Activated gamma-delta T cell treated with Interleukin-2 at 50 U/mL for 16 hours (primary cell): ENCODE data around the gene NMRK2.
A peak's percentile ranks its signal among the peaks of the same experiment; 100 is the strongest.
"Not testable (repeated sequence)": the region's sequence is repeated elsewhere in the genome, so short reads cannot be mapped to it uniquely, and the experiment has no call there.

Experiments
- DNase-seq: peaks from one replicate; pipeline ENCODE4 v3.0.0-alpha.2; 2020

The NMRK2 gene, protein sequence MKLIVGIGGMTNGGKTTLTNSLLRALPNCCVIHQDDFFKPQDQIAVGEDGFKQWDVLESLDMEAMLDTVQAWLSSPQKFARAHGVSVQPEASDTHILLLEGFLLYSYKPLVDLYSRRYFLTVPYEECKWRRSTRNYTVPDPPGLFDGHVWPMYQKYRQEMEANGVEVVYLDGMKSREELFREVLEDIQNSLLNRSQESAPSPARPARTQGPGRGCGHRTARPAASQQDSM

GRCh38 chr19:3932931-3933810 lies at the start of gene NMRK2:
TSS of gene NMRK2 (plus strand) at chr19:3933069. CDS start at chr19:3933672, 603 bp downstream.
- DNase-seq, result no peak

- DNase-seq, result no peak
Measured at GRCh38 chr19:3890591-3890990, 42.3 kb upstream of the NMRK2 start.

GRCh38 chr19:3893509-3894179 lies 39.2 kb upstream of the NMRK2 start:
- no peak for DNase-seq

DNA sequence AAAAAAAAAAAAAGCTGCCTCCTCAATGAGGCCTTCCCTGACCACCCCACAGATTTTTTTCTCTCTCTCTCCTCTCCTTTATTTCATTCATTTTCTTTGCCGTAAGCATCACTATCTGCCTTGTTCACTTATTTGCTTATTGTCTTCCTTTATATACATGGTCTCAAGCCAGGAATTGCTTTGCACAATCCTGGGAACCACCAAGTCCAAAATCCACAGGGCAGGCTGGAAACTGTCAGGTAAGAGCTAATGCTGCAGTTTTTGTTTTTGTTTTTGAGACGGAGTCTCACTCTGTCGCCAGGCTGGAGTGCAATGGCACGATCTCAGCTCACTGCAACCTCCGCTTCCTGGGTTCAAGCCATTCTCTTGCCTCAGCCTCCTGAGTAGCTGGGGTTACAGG lies 37.9 kb upstream of the NMRK2 start:
- DNase-seq, result not testable (repeated sequence)

DNA sequence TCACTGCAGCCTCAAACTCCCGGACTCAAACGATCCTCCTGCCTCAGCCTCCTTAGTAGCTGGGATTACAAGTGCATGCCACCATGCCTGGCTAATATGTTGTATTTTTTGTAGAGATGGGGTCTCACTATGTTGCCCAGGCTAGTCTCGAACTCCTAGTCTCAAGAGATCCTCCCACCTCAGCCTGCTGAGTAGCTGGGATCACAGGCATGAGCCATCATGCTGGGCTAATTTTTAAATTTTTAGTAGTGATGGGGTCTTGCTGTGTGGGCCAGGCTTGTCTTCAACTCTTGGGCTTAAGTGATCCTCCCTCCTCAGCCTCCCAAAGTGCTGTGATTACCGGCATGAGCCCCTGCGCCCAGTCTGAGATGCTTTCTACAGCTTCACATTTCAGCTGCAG lies 37.1 kb upstream of the NMRK2 start:
- DNase-seq, result no peak

GRCh38 chr19:3897936-3898335 lies 34.9 kb upstream of the NMRK2 start:
- DNase-seq, result peak; percentile 28

DNA sequence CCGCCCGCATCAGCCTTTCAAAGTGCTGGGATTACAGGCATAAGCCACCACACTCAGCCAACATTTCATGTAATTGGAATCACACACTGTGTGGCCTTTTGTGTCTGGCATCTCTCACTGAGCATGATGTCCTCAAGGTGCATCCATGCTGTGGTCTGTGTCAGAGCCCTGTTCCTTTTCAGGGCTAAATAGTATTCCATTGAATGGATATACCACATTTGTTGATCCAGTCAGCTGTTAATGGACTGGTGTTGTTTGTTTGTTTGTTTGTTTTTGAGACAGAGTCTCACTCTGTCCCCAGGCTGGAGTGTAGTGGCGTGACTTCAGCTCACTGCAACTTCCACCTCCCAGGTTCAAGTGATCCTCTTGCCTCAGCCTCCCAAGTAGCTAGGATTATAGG lies 34.4 kb upstream of the NMRK2 start:
- no peak for DNase-seq

- DNase-seq, result no peak
Measured at GRCh38 chr19:3899531-3900294, 33.2 kb upstream of the NMRK2 start.

- DNase-seq, result no peak
Measured at GRCh38 chr19:3902317-3902973, 30.4 kb upstream of the NMRK2 start.

DNA sequence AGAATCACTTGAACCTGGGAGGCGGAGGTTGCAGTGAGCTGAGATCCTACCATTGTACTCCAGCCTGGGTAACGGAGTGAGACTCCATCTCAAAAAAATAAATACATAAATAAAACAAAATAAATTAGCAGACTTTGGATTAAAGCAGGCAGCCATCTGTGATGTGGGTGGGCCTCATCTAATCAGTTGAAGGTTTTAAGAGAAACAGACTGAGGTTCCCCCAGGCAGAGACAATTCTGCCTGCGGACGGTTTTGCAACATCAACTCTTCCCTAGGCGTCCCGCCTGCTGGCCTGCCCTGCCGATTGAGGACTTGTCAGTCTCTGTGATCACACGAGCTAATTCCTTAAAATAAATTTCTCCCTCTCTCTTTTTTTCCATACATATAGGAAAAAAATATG lies 28.6 kb upstream of the NMRK2 start:
- DNase-seq, result no peak

DNA sequence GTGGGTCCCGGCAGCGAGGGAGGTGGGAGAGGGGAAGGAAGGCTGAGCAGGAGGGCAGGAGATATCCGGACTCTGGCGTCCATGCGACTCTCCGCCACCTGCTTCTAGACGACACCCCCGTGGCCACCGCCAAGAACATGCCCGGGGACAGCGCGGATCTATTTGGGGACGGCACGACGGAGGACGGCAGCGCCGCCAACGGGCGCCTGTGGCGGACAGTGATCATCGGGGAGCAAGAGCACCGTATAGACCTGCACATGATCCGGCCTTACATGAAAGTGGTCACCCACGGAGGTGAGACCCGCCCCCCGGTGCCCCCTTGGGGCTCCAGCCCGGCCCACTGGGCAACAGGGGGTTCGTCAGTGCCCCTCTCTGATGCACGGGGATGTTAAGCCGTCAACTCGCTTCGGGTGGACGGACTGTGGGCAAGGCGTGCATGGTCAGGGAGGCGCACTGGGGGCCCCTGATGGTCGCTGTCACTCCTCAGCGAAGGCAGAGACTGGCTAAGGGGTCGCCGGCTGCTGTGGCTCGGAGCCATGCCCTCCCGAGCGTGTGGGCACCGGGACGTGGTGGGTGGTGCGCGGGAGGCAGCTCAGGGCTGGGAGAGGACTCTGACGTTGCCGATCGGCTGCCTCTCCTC lies 25.1 kb upstream of the NMRK2 start:
- no peak for DNase-seq

DNA sequence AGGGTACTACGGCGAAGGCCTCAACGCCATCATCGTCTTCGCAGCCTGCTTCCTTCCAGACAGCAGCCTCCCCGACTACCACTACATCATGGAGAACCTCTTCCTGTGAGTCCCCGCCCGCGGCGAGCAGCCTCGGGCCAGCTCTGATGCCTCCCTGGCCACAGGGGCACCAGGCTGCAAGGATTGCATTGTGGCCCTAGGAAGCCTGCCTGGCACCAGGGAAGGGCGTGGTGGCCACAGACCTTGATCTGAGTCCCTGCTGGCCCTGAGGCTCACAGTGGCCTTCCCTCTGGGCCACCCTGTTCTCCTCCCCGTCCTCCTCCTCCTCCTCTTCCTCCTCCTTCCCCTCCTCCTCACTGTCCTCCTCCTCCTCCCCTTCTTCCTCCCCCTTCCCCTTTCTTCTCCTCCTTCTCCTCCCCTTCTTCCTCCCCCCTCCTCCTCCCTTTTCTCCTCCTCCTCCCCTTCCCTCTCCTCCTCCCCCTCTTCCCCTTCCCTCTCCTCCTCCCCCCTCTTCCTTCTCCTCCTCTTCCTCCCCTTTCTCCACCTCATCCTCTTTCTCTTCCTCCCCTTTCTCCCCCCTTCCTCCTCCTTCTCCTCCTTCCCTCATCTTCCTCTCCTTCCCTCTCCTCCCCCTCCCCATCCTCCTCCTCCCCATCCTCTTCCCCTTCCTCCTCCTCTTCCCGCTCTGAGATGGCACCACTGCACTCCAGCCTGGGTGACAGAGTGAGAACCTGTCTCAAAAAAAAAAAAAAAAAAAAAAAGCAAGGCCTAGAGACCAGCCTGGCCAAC lies 24.4 kb upstream of the NMRK2 start:
- DNase-seq, result no peak

GRCh38 chr19:3910105-3910504 lies 22.8 kb upstream of the NMRK2 start:
- DNase-seq, result no peak

- no peak for DNase-seq
Measured at GRCh38 chr19:3914199-3914598, 18.7 kb upstream of the NMRK2 start.

DNA sequence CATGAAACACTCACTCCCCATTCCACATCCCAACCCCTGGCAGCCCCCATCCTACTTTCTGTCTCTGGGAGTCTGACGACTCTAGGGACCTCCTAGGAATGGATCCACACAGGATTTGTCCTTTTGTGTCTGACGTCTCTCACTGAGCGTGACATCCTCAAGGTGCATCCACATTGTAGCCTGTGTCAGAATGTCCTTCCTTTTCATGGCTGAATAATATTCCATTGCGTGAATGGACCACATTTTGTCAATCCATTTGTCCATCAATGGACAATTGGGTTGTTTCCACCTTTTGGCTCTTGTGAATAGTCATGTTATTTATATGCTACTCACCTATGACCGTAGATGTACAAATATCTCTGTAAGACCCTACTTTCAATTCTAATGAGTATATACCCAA lies 16.8 kb upstream of the NMRK2 start:
- no peak for DNase-seq

DNA sequence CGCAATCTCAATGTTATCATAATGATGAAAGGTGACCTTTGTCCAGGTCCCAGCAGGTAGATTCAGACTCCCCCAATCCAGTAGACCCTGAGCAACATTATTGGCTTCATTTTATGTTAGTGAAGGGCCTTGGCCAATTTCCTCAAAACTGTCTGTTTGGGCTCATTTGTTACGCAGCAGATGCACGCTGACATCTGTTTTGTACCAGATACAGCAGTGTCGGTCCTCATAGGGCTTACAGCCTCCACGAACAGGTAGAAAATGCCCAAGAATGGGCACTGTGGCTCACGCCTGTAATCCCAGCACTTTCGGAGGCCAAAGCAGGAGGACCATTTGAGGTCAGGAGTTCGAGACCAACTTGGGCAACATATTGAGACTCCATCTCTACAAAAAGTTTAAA lies 13.1 kb upstream of the NMRK2 start:
- DNase-seq, result no peak

GRCh38 chr19:3923096-3923758 lies 9.6 kb upstream of the NMRK2 start:
- DNase-seq, result no peak

DNA sequence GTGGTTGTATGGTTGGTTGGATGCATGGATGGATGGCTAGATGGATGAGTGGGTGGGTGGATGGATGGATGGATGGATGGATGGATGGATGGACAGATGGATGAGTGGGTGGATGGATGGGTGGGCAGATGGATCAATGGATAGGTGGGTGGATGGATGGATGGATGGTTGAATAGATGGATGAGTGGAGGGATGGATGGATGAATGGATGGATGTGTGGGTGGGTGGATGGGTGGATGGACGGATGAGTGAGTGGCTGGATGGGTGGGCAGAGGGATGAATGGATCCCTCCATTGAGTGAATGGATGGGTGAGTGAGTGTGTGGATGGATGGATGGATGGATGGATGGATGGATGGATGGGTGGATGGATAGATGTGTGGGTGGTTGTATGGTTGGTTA lies 9.0 kb upstream of the NMRK2 start:
- DNase-seq, result no peak

GRCh38 chr19:3931041-3931440 lies 1.8 kb upstream of the NMRK2 start:
- no peak for DNase-seq
